Esophagus squamous epithelium (tissue), 4 donors: ENCODE measurements around the gene GSPT1.

ENCODE experiments used
- POLR2A ChIP-seq, 4 donors: fragments of 450-650 bp; IDR thresholded peaks; one replicate each; pipeline ENCODE4 v1.6.1; 2017; ENCODE audit warnings: antibody characterized with exemption in 4 of 4, mild to moderate bottlenecking in 4 of 4, moderate library complexity in 3 of 4
- TF ChIP-seq, protein P1 (sequence below), 6 experiments: fragments of 450-650 bp in 4 of 6; fragments of 200-600 bp in 2 of 6; sonication (generic) in 2 of 6; IDR thresholded peaks; one replicate each; pipeline ENCODE4 v1.5.1; 2016 to 2019; ENCODE audit warnings: antibody characterized with exemption in 6 of 6, mild to moderate bottlenecking in 4 of 6, moderate library complexity in 4 of 6

DNA sequence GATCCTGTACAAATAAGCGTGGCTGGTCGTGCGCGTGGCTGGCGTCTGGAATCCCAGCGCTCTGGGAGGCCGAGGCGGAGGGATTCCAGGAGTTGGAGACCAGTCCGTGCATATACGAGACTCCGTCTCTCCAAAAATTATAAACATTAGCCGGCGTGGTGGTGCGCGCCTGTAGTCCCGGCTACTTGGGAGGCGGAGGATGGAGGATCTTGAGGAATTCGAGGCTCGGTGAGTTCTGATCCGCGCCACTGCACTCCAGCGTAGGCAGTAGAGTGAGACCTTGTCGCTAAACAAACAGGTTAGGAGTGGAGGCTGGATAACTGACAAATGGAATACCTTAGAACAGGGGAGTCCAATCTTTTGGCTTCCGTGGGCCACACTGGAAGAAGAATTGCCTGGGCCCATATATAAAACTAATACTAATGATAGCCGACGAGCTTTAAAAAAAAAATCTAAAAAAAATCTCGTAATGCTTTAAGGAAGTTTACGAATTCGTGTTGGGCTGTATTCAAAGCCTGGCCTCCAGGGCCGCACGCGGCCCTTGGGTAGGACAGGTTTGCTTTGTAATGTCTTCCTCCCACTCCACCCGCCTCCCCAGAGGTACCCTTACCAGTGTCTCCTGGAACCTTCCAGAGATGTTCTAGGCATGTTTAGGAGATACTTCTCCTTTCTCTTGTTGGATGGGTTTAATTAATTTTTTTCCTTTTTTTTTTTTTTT is 63.5 kb downstream of the GSPT1 start:
- TF ChIP-seq, protein P1, sequence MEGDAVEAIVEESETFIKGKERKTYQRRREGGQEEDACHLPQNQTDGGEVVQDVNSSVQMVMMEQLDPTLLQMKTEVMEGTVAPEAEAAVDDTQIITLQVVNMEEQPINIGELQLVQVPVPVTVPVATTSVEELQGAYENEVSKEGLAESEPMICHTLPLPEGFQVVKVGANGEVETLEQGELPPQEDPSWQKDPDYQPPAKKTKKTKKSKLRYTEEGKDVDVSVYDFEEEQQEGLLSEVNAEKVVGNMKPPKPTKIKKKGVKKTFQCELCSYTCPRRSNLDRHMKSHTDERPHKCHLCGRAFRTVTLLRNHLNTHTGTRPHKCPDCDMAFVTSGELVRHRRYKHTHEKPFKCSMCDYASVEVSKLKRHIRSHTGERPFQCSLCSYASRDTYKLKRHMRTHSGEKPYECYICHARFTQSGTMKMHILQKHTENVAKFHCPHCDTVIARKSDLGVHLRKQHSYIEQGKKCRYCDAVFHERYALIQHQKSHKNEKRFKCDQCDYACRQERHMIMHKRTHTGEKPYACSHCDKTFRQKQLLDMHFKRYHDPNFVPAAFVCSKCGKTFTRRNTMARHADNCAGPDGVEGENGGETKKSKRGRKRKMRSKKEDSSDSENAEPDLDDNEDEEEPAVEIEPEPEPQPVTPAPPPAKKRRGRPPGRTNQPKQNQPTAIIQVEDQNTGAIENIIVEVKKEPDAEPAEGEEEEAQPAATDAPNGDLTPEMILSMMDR (IDR thresholded peaks at IDR 0.05), result no peak
- TF ChIP-seq POLR2A (IDR thresholded peaks at IDR 0.05), result no peak
